GM18511 (cell line): ENCODE results near the gene C5.

Experiments
- ATAC-seq: cut with Tn5 transposase; IDR thresholded peaks from one replicate; pipeline ENCODE4 v1.9.1; 2021; ENCODE audit warnings: mild to moderate bottlenecking, moderate library complexity; ENCODE audit not compliant: unreplicated experiment

The C5 gene

DNA sequence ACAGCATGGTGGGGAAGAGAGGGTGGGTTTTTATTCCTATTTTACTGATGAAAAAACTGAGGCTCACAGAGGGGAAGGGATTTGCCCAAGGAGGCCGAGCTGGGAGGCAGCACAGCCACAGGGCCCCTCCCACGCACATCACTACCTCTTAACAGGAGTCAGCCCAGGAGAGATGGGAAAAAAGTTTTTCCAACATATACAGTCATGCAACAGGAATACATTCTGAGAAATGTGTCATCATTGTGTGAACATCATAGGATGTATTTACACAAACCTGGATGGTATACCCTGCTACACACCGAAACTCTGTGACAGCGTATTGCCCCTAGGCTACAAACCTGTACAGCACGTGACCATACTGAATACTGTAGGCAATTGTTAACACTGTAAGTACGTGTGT lies 135.1 kb downstream of the C5 start:
- no peak for ATAC-seq

GRCh38 chr9:120914396-120914795 lies 135.7 kb downstream of the C5 start:
- no peak for ATAC-seq

DNA sequence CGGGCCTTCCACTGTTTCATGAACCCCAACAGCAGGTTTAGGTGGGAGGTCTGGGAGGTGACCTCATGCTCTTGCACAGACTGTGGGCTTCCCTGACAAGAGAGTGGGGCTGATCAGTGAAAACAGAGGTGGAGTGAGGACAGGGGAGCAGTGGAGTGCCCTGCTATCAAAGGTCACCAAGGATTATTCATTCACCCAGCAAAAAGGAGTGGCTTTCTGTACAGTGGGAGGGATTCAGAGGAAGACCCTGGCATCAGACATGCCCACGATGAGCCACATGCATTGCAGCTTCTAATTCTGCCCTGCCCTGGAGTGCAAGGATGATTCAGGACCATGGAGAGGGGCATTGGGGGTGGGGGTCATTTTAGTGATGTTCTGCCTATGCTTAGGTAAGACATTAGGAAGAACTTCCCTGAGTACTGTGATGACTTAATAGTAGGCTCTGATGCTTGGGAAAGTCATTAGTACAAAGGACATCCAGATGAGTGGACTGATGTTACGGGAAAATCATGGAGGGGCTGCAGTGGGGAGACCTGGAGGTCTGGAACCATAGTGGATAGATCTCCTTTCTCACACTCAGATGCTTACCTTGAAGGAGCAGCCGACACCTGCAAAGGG lies 136.3 kb downstream of the C5 start:
- ATAC-seq = no peak

DNA sequence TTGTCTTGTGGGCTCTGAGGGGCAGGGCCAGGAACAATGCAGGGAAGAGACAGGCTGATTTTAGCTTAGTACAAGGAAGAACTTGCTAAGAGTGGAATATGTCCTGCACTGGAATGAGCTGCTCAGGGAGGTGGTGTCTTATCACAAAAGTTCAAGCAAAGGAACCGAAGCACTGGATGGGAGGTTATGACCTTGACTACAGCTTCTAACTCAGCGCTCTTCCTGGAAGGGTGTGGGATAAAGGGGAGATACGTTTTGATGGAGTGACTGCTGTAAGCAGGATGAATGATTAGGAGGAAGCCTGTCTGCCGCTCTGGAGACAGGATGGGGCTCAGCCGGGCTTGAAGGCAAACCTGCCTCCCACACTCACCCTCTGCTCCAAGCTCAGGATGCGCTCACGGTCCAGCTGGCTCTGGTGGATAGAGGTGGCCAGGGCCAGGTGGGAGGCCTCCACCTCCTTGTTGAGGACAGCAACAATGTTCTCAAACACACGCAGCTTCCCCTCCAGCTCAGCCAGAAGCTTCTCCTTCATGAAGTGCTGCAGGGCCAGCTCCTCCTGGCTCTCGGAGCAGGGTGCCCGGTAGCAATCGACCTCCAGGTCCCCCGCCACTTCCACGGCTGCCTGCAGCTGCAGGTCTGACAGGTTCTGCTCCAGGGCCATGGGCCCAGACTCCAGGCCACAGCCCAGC lies 137.0 kb downstream of the C5 start:
- no peak for ATAC-seq

DNA sequence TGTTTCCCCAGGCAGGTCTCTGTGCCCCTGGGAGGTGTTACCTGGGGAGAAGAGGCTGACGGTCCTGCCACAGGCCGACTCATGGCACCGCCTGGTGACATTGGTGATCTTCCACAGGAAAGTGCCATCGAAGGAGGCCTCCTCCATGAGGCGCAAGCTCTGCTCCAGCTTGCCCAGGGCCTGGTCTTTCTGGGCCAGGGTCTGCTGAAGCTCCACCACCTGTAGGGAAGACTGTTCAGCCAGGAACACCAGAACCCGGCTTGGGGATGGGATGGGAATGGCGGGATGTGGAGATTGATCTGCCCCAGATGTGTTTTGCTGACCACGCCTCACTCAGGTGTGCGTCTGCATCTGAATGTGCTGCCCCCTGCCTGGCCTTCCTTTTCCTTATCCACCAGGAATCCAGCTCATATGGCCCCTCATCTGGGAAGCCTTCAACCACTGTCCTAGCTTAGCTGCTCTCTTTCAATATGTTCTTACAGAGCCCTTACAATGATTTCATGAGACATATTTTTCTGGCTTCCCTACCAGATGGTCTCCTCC lies 138.7 kb downstream of the C5 start:
- no peak for ATAC-seq

DNA sequence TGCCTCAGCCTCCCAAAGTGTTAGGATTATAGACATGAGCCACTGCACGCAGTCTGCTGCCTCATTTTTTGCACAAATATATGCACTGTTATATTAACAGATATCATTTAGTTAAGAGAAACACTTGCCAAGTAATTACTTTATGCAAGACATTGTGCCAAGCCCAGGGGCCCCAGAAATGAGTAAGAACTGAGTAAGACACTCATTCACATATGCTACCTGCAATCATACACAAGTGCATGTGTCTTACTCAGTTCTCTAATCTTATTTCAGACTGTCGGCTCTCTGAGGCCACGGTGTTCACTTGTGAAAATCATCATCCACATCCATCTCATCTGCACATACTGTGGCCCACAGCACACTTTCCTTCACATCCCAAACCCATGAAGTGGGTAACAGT lies 139.4 kb downstream of the C5 start:
- ATAC-seq = no peak

DNA sequence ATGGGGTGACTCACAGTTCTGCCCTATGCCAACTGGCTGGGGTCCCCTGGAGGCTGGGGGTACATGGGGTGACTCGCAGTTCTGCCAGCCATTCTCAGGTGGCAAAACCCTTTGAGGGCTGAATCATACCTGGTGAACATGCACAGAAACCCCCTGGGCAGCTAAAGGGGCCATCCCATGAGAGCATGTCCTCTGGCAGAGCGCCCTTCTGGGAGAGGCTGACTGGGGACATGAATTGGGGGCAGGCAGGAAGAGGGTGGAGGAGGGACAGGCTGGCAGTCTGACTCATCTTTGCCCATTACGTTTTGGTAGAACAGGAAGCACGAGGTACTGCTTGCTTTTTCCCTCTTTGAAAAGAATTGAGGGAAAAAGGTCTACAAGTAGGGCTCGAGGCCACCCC lies 140.2 kb downstream of the C5 start:
- ATAC-seq = no peak

DNA sequence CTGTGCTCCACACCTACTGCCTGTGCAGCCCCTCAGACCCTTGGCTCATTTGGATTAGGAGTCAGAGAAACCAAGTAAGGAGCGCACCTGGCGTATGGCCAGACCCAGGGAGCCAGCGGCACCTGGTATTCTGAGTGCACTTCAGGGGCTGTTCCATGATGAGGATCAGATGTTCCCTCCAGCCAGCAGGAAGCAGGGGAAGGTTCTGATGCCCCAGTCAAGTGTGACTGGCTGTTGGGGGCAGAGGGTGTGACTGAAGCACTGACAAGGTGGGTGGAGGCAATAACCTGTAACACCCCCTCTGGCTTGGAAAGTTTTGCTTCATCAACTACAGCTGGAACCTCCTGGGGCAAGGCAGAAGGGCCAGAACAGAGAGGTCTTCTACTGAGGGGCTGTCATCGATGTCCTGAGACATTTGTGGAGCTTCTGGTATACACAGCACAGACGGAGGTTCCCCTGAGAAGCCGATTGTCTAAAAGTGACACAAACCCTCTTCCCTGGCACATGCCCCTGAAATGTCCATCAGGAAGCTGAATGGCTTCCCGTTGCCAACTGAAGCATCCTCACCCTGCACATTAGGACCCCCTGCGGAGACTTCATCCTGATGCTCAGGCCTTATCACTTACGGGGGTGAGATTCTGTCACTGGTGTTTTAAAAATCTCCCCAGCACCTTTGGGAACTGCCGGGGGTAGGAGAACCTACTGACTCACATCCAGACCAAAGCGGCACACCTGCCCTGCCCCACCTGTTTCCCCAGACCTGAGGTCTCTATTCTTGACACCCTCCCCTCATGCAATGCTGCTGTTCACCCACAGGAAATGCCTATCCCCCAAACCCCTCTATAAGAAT lies 144.5 kb downstream of the C5 start:
- ATAC-seq = no peak

GRCh38 chr9:120904978-120905301 lies 145.1 kb downstream of the C5 start:
- ATAC-seq = no peak

GRCh38 chr9:120904061-120904977 lies 145.8 kb downstream of the C5 start:
- ATAC-seq = no peak

GRCh38 chr9:120902569-120903535 lies 147.2 kb downstream of the C5 start:
- ATAC-seq = no peak
